CD4-positive, alpha-beta T cell treated with Interleukin-17A for 1 hour (primary cell): ENCODE results near the gene HTD2.
A peak's percentile ranks its signal among the peaks of the same experiment; 100 is the strongest.
"Not testable (repeated sequence)": the region's sequence is repeated elsewhere in the genome, so short reads cannot be mapped to it uniquely, and the experiment has no call there.

Experiments used
- DNase-seq: peaks from one replicate; pipeline ENCODE4 v3.0.0-alpha.2; 2020

HTD2 gene

DNA sequence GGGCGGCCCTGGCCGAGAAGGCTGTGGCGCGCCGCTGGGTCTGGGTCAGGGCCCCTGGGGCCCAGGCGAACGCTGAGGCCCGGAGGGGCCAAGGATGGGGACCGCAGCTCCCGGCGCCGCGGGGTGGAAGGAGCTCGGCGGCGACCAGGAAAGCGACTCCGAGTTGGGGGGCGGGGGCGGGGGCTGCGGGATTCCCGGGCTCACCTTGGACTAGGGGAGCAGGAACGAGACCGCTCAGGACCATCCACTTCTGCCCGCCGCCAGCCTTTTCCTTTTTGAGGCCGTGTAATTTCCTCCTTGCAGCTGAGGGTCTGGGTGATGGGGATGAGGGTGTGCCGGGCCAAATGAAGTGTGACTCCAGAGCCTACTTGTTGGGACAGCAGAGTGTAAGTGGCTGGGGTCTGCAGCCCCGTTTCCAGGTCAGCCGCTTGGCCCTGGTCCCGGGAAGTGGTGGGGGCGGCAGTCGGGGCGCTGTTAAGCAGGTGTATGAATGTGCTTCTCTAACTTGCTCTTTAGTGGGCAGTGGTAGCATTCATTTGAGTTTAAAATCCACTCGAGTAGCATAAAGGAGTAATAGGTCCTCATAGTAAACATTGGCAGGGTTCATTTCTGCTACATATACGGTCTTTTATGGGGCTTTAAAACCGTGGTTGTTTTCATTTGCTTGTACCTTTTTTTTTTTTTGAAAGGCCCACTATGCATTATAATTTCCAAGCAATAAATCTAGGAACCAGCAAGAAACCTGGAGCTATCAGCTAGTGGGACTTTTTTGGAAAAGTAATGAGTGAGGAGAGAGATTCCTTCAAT lies 27.1 kb downstream of the HTD2 start:
- DNase-seq, result peak; percentile 23

DNA sequence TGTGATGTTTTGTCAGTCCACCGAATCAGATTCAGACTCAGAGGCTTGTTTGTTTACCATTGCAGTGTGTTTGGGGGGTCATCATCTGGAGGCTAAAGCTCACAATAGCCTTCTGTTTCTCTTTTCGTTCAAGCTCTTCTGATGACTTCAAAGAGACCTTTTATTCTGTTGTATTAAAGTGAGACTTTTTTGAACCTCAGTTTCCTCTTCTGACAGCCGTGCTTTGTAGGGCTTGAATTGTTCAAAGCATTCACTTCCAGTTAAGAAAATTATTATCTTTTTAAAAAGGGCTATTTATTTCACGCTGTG lies 27.6 kb downstream of the HTD2 start:
- no peak for DNase-seq

DNA sequence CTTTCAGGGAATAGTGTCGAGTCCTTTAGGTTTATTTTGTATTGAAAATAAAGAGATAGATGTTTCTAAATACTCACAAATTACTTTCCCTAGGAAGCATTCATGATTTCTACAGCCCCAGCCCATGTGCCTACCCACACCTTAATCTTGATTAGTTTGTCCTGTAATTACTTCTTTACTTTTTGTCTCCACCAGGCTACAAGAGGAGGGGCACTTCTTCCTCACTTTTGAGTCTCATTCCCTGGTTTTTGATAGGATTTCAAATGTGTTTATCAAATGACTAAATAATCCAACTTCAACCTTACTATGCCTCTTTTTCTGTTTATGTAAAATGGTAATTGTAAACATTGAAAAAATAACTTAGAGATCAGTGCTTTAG lies 28.2 kb downstream of the HTD2 start:
- no peak for DNase-seq

DNA sequence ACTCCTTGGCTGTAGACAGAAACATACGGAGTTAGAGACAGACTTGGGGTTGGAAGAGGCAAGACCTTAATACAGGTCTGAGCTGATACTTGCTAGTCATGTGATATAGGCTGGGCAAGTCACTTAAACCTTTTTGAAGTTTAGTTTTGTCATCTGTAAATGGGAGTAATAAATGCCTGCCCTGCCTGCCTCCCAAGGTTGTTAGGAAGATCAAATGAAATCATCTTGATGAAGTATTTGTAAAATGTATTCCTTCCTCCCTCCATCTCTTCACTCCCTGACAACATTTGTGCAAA lies 29.3 kb downstream of the HTD2 start:
- no peak for DNase-seq

DNA sequence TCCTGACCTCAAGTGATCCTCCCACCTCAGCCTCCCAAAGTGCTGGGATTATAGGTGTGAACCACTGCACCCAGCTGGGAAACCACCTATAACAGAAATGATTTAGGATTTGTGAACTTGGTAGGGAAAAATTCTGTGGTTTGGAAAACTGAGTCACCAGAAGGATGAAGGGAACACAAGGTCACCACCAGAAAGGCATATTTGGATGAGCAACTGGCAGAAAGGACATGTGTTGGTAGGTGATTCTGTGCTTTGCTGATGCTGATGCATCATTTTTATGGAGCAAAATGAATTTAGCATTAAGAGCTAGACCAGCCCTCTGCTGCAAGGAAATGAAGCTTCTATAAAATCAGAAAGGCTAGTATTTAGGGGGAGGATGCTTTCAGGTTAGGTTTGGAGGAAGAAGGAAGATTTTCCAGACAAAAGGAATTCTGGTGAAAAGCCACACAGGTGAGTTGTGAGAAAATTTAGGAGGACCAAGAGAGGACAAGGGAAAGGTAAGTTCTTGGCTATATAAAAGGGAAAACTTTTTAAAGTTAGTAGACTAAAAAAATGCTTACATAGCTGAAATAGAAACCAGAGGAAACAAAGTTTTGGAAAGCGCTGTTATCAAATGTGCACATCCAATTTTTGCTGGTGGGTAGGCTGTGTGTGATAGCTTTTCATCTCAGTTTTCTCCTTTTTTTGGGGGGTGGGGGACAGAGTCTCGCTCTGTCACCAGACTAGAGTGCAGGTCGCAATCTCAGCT lies 30.0 kb downstream of the HTD2 start:
- DNase-seq, result no peak

DNA sequence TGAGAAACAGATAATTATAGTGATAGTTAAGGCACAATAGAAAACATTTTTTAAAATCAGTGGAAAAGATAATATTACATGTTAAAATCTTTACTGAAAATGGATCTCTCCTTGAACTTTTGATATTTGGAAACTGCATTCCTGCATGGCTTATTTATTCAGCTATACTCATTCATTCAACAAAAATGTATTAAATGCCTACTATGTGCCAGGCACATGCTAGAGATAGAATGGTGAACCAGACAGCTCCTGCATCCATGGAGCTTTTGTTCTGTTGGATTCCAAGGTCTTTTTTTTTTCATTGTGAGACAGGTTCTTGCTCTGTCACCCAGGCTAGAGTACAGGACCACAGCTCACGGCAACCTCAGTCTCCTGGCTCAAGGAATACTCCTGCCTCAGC lies 30.9 kb downstream of the HTD2 start:
- no peak for DNase-seq

DNA sequence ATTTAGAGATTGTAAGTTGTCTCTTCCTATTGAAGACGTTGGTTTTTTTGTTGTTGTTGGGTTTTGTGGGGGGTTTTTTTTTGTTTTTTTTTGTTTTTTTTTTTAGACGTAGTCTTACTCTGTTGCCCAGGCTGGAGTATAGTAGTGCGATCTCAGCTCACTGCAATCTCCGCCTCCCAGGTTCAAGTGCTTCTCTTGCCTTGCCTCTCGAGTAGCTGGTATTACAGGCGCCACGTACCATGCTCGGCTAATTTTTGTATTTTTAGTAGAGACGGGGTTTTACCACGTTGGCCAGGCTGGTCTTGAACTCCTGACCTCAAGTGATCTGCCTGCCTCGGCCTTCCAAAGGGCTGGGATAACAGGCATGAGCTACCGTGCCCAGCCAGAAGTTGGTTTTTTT lies 32.8 kb downstream of the HTD2 start:
- not testable (repeated sequence) for DNase-seq

DNA sequence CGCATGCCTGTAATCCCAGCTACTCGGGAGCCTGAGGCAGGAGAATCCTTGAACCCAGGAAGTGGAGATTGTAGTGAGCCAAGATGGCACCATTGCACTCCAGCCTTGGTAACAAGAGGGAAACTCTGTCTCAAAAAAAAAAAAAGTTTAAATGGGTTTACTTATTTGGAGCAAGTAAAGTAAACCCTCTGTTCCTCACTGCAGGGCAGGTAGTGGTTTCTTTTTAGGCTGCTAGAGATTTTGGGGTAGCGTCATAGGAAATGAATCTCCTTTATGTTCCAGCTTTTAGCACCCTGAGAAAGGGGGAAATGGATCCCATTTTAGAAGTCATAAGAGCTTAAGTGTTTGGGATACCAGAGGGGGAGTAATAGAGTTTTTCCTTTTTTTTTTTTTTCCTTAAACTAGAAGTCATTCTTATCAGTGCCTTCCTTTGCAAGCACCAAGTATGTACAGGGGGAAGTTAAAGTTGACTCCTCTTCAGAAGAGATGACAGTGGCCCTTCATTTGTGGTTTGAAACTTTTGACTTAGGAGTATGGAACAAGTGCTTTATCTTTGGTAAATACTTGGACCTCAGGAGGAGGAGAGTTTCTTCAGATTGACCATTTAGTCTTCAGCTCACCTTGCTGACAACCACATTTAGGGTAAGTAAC lies 34.4 kb downstream of the HTD2 start:
- DNase-seq, result no peak

DNA sequence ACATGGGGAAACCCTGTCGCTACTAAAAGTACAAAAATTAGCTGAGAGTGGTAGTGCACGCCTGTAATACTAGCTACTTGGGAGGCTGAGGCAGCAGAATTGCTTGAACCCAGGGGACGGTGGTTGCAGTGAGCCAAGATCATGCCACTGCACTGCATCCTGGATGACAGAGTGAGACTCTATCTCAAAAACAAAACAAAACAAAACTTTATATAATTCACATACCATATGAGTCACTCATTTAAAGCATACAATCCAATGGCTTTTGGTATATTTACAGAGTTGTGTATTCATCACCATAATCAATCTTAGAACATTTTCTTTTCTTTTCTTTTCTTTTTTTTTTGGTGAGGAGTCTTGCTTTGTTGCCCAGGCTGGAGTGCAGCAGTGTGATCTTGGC lies 35.1 kb downstream of the HTD2 start:
- DNase-seq, result no peak

DNA sequence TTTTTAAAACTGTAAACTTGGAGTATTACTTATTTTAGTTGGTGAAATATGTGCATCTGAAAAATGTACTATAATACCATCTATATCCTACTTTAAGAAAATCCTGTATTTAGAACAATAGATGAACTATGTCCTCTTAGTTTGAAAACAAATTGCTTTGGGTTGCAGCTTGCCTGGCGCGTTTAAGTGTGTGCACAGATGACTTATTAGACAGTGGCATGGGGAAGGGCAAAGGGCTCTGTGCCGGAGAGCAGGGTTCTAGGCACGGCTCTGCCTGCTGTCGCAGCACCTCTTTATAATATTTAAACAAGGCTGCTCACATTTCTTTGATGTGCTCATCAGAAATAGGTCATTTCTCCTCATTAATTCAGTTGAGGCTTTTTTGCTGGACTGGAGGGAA lies 36.4 kb downstream of the HTD2 start:
- no peak for DNase-seq

DNA sequence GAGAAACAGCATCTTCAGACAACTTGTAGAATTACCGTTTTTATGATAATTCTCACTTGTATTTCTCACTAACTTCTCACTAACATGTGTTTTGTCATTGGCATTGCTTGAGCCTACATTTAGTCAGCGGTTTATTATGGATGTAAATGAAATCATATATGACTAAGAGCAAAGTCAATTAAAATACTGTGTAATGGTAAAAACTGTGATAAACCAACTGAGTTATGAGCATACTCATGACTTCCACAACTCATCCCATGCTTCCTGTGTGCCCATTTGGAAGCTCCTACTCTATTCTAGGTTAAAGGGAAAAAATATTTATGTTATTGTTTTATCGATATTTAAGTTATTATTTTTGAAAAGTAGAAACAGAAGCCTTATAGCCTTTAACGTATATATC lies 39.1 kb downstream of the HTD2 start:
- no peak for DNase-seq

DNA sequence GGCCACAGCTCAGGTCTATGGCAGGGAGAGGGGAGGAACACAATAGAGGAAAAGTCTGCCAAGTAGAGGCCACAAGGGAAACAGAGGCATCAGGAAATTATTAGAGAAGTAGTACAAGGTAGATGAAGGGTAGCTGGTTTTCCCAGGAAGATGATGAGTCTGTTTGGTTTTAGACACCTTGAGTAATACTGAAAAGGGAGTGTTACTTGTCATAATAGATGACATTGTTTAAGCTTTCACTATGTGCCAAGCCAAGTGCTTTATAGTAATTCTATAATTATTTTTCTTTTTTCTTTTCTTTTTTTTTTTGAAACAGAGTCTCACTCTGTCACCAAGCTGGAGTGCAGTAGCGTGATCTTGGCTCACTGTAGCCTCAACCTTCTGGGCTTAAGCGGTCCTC lies 40.0 kb downstream of the HTD2 start:
- no peak for DNase-seq

DNA sequence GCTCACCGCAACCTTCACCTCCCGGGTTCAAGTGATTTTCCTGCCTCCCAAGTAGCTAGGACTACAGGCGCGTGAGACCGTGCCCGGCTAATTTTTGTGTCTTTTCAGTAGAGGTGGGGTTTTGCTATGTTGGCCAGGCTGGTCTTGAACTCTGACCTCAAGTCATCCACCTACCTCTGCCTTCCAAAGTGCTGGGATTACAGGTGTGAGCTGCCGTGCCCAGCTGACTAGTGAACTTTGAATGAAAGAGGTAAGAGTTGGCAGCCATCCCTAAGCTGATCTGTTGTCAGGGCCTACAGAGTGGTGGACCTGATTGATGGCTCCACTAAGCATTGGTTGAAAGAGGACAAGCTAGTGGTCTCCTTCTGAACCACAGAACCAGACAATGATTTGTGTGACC lies 41.7 kb downstream of the HTD2 start:
- no peak for DNase-seq

DNA sequence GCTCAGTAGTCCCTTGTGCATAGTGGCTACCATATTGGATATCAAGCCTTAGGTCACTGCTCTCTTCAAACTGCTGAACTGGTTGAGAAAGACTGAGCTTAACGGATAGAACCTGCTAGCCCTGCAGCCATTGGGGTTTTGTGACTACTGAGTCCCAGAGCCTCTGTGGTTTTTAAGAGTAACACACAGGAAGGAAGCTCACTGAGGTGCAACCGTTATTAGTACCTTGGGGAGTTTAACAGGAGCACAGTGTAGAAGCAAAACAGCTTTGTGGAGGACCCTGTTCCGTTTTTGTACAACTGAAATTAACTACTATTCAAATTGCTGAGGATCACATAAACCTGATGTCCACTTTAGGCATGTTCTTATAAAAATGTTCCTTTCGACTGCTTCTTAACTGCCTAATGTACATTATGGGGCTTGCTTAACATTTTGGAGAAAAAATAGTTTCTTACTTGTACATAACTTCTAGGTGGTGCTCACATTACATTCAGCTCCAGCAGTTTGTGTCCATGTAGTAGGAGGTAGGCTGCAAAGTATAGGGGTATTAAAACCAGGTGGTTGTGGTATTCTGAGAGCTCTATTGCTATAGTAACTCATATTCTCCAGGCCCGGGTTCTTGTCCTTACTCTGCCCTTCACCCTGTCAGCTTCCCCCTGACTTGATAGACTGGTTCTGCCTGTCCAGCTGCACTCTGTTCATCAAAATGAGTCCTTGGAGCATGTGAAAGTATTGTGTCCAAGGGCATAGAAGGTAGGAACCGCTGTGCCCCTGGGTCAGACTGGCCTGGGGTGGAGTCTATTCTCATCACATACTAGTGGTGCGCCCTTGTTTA lies 43.7 kb downstream of the HTD2 start:
- peak; percentile 22 for DNase-seq

DNA sequence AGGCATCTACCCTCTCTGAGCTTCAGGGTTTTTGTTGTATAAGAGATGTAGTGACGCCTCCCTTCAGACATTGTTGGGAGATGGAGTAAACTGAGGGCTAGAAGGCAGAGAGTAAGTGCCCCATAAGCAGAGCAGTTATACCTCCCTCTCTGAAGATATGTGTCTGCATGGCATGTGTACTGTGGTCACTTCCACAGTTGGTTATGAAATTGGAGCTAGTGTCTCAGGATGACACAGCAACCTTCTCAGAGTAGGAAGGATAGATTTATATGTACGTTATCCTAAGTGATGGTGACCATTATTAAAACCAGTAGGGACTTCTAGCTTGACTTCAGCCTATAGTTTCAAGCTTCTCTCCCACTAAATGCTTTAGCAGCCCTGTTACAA lies 44.3 kb downstream of the HTD2 start:
- no peak for DNase-seq

DNA sequence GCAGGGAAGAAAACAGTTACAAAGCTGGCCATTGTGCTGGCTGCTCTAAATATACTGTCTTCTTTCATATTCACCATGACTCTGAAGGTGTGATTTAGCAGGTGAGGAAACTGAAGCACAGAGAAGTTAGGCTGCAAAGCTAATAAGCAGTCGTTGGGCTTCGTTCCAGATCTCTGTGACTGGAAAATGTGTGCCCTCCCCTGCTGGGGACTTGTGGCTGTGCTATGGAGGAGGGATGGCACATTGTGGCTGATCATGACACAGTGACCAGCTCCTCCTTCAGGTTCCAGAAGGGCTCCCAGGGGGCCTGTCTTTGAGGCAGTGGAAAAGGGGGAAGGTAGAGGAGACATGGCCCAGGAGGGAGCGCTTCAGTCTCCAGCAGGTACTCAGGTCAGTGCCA lies 45.6 kb downstream of the HTD2 start:
- DNase-seq, result no peak

DNA sequence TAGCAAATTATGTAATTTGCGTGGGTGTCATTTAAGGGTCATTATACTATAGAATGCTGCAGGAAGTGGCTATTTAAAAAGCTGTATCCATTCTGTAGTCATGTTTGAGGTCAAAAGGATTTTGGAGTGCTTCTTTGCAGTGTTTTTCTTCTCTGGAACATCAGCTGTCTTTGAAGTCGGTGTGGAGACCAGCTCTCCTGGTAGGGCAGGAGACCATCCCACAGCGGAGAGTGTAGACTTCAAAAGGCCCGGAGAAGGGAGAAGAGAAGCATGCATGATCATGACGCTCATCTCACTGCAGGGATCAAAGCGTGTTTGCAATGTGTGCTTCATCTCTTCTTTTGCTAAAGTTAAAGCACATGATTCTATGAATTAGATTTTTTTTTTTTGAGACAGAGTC lies 46.3 kb downstream of the HTD2 start:
- no peak for DNase-seq

DNA sequence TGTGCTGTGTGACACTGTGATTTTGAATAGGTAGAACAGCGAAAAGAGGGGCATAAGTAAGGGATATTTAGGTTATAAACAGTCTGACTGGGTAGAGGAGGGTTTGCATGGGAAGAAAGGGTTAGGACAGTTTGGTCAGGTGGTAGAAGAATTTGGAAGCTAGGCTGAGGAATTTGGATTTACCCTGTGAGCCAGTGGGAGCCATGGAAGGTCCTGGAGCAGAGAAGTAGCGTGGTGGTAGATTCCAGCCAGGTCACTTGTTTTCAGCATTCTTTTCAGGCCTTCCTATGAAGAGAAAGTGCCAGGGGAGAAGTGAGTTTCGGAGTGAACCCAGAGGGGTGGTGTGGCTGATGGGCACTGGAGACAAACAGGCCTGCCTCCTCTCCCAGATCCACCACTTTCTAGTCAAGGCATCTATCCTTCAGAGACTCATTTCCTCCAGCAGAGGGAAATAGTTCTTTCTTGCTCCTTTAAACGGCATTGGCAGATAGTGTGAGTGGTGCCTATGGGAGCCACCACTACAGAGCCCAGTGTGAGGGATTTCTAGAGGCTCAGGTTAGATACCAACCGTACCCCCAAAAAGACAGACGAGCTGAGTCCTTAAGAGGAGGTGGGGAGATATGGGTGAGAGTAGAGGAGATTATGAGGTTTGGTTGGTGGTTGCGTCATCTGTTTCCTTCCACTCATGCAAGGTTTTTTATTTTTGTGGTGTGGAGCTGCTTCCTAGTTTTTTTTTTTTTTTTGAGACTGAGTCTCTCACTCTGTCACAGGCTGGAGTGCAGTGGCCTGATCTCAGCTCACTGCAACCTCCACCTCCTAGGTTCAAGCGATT lies 47.6 kb downstream of the HTD2 start:
- peak; percentile 23 for DNase-seq

DNA sequence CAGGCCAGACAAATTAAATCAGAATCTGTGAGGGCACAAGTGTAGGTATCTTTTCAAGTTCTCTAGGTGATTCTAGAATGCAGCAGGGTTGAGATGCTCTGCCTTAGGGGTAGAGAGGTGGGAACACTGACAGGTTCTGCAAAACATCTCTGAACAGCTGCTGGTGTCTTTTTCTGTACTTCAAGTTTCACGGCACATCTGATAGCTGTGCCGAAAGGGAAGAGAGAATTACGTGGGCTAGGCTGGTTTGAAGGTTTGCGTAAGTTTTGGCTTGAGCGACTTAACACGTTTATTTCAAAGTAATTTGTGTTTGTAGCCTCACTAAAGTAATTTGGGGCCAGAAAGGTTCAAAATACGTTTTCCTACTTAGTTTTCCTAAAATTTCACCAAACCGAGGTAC lies 48.9 kb downstream of the HTD2 start:
- no peak for DNase-seq

DNA sequence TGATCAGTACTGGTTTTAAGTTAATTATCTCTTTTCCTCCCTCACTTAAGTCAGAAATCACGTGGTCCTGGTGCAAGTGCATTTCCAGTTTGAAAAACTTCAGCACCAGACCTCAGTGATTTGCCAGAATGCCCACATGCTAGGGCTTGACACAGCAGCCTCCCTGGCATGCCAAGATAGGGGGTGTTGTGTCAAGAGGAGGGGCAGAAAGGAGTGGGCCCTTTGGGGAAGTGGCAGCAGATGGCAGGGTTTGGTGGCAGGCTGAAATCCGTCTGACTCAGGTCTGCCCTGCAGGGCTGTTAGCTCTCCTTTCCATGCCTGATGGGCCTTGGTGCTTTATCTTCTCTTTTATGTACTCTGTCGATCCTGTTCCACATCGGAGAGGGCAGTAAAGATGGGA lies 49.7 kb downstream of the HTD2 start:
- no peak for DNase-seq

DNA sequence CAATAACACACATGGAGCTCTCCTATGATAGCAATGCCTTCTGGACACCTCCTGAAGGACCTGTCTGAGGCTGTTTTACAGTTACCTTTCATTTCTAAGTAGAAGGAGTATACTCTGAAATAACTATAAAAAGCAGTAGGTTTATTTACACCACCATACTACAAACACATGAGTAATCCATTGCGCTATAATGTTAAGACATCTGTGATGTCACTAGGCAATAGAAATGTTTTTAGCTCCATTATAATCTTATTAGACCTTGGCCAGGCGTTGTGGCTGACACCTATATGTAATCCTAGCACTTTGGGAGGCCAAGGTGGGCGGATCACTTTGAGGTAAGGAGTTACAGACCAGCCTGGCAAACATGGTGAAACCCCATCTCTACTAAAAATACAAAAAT lies 51.1 kb downstream of the HTD2 start:
- DNase-seq, result no peak

DNA sequence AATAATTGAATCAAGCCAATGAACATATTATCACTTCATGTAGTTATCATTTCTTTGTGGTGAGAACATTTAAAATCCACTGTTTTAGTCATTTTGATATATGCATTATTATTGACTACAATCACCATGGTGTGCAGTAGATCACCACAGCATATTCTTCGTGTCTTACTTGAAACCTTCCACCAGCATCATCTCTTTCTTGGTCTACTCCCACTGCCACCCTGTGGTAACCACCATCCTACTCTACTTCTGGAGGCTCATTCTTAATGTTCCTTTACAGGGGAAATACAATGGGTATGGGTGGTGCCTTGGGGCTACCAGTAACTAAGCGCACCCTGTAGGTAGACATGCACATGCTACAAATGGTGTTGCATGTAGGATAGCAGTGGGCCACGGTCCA lies 51.8 kb downstream of the HTD2 start:
- DNase-seq, result no peak

DNA sequence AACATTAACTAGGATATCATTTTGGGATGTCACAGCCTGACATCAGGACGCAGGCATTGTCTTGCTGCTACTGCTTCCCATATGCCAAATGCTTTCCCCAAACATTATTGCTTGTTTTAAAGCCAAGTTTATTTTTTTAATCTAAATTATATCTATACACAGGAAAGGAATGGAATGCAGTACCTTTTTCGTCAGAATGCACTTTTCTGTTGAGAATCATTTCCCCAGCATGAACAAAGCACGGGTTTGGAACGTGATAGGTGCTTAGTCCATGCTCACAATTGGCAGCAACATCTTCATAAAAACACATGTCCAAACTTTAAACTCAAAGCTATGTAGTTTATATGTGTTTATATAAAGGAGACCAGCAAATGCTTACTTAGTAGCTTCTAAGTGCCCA lies 52.5 kb downstream of the HTD2 start:
- no peak for DNase-seq
